CD4-positive, alpha-beta T cell (primary cell): ENCODE measurements around the gene C21orf58. TPM values are rescaled to one million over a fixed set of nuclear protein-coding genes. Genes with fewer than 3 reads are reported as not detected.

Experiments used
- ATAC-seq: fragments of 200-7000 bp; cut with Tn5 transposase; one replicate; pipeline ENCODE4 v1.10.0; 2022; ENCODE audit warnings: mild to moderate bottlenecking; ENCODE audit not compliant: poor library complexity
- CTCF ChIA-PET: fragments of 350-600 bp; sonication (Branson Sonifier 250); formaldehyde crosslinking; loops from one replicate; lab custom pipeline; 2021; ENCODE audit warnings: antibody characterized with exemption, inconsistent platforms; lab: Charles Lee
- POLR2A ChIA-PET: fragments of 350-600 bp; sonication (Branson Sonifier 250); formaldehyde crosslinking; loops from one replicate; lab custom pipeline; 2021; ENCODE audit warnings: antibody characterized with exemption, inconsistent platforms; lab: Charles Lee
- DNase-seq, 14 experiments: peaks; one replicate each; pipeline ENCODE4 v3.0.0-alpha.2; 2013 to 2020; ENCODE audit warnings: mixed read lengths in 2 of 14
- H3K27ac ChIP-seq, 2 donors: one replicate each; pipeline versions ENCODE4 v1.5.1 to v1.7.0; 2013; ENCODE audit warnings: low read length in 2 of 2, low read depth in 1 of 2, mild to moderate bottlenecking in 1 of 2
- H3K27me3 ChIP-seq, 2 experiments: 1 replicate in 1 of 2; 2 replicates in 1 of 2; pipeline versions ENCODE4 v1.6.1 to v1.7.0; 2013; ENCODE audit warnings: low read length in 2 of 2, control low read depth in 1 of 2, mild to moderate bottlenecking in 1 of 2, moderate library complexity in 1 of 2; ENCODE audit not compliant: insufficient read depth in 2 of 2, control insufficient read depth in 1 of 2
- H3K36me3 ChIP-seq: one replicate; pipeline ENCODE4 v1.6.1; 2013; ENCODE audit warnings: low read length, control low read depth; ENCODE audit not compliant: insufficient read depth
- H3K4me1 ChIP-seq: one replicate; pipeline ENCODE4 v1.6.1; 2013; ENCODE audit warnings: low read length, control low read depth; ENCODE audit not compliant: insufficient read depth
- H3K4me3 ChIP-seq: one replicate; pipeline ENCODE4 v1.5.1; 2013; ENCODE audit warnings: mild to moderate bottlenecking, low read length, moderate library complexity
- H3K9me3 ChIP-seq, 2 experiments: 1 replicate in 1 of 2; 2 replicates in 1 of 2; pipeline versions ENCODE4 v1.6.1 to v1.7.0; 2013; ENCODE audit warnings: low read length in 2 of 2, mild to moderate bottlenecking in 2 of 2, control low read depth in 1 of 2, moderate library complexity in 1 of 2; ENCODE audit not compliant: control insufficient read depth in 1 of 2, insufficient read depth in 1 of 2
- H3K27ac Mint-ChIP-seq: one replicate; pipeline ENCODE4 v1.8.0; 2020; ENCODE audit warnings: mixed read lengths
- H3K27me3 Mint-ChIP-seq: one replicate; pipeline ENCODE4 v1.8.0; 2021; ENCODE audit warnings: mixed read lengths
- H3K36me3 Mint-ChIP-seq: one replicate; pipeline ENCODE4 v1.8.0; 2021; ENCODE audit warnings: low read depth, mixed read lengths
- H3K4me1 Mint-ChIP-seq: one replicate; pipeline ENCODE4 v1.8.0; 2021; ENCODE audit warnings: low read depth, mixed read lengths
- H3K4me3 Mint-ChIP-seq: one replicate; pipeline ENCODE4 v1.8.0; 2020; ENCODE audit warnings: mild to moderate bottlenecking, mixed read lengths
- H3K9me3 Mint-ChIP-seq: one replicate; pipeline ENCODE4 v1.8.0; 2020; ENCODE audit warnings: mixed read lengths
- CTCF ChIP-seq: fragments of 200-600 bp; IDR thresholded peaks from one replicate; pipeline ENCODE4 v1.8.0; 2022; ENCODE audit warnings: antibody characterized with exemption, mild to moderate bottlenecking
- intact Hi-C, 2 experiments: fragments of 100-400 bp; cut with DNase I in 1 of 2; cut with micrococcal nuclease in 1 of 2; formaldehyde crosslinking; loops; one replicate each; pipeline versions ENCODE4 v1.15.1 to v1.9.0; 2023 to 2025; cut with DNase I, micrococcal nuclease
- total RNA-seq, 174 experiments: library from RNA in 2 of 174; stranded (reverse) in 2 of 174; gene quantifications; one replicate each; pipeline ENCODE4 v1.2.3 and lab custom pipeline; 2021 to 2026

The C21orf58 gene
- total RNA-seq, 2 experiments from 2014 or later, result 2.0 to 2.8 TPM

DNA sequence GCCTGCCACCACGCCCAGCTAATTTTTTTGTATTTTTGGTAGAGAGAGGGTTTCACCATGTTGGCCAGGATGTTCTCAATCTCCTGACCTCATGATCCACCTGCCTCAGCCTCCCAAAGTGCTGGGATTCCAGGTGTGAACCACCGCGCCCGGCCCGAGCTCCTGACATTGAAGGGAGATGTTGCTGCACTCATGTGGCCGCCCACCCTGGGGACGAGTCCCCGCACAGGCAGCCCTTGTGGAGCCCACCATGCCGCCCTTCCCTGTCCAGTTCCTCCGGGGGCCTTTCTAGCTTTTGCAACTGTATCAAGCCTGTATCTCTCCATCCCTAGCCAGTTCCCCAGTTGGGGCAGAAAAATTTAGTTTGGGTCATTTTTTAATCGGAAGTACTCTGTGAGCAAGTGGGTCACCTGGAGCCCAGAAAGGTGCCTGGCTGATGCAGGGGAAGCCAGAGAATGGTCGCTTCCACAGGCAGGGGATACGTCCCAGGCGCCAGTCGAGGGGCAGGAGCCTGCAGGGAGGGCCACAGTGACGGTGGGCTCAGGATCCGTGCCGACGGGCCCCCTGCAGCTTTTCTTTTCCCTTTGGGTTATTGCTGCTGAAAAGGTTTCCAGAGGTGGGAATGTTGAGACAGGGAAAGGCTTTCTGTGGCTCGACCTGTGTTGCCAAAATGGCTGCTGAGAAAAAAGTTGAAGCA, 20.7 kb upstream of the C21orf58 start:
- no peaks in the 10 kb centered on the region for H3K27me3 ChIP-seq
- Mint-ChIP-seq H3K4me3 (no peak overlapping the region), H3K27me3 (no peaks in the 10 kb centered on the region), H3K4me1 (peaks cover 10% of the 10 kb centered on the region), H3K36me3 (peaks cover 68% of the 10 kb centered on the region), H3K27ac (no peak overlapping the region), H3K9me3 (no peaks in the 10 kb centered on the region)
- H3K4me1 ChIP-seq, result no peaks in the 10 kb centered on the region
- TF ChIP-seq CTCF, result no peak
- ChIA-PET POLR2A (no interaction called here), CTCF (no interaction called here)
- no peak for ATAC-seq
- intact Hi-C loops, result no loop called here
- H3K4me3 ChIP-seq, result no peak overlapping the region
- H3K36me3 ChIP-seq, result peaks cover 48% of the 10 kb centered on the region
- H3K9me3 ChIP-seq, result no peaks in the 10 kb centered on the region
- H3K27ac ChIP-seq, result no peak overlapping the region
- DNase-seq, result no peak

- H3K4me3 Mint-ChIP-seq, result no peak overlapping the region
Observed at GRCh38 chr21:46340998-46341397, 17.3 kb upstream of the C21orf58 start.

DNA sequence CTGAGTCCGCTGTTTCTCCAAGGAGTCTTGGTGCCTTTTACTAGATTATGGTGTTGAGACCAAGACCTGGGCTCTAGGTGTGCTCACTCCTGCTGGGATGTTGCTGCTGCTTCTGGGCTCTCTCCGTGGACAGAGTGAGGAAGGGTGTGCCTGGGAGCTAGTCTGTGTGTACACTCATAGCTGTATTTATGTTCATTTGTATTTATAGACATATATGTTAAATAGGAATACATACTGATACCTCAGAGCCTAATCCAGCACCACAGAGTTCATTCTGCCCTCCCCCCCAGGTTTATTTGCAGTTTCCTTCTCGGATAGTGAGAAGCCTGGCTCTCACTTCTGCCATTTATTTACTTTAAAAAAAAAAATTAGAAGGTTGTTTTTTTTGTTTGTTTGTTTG, 12.9 kb upstream of the C21orf58 start:
- H3K27me3 ChIP-seq, result no peaks in the 10 kb centered on the region
- H3K27me3 Mint-ChIP-seq, result no peaks in the 10 kb centered on the region
- no peak for TF ChIP-seq CTCF
- peaks cover 43% of the 10 kb centered on the region for H3K36me3 ChIP-seq
- intact Hi-C loops, result no loop called here
- no peaks in the 10 kb centered on the region for H3K4me1 Mint-ChIP-seq
- CTCF ChIA-PET, result no interaction called here
- H3K9me3 Mint-ChIP-seq, result no peaks in the 10 kb centered on the region
- DNase-seq (no peak), ATAC-seq (no peak)
- peaks cover 74% of the 10 kb centered on the region for H3K36me3 Mint-ChIP-seq
- no peaks in the 10 kb centered on the region for H3K9me3 ChIP-seq
- no peak overlapping the region for H3K27ac ChIP-seq
- H3K4me1 ChIP-seq, result no peaks in the 10 kb centered on the region
- H3K4me3 Mint-ChIP-seq, result no peak overlapping the region
- H3K27ac Mint-ChIP-seq, result no peak overlapping the region
- H3K4me3 ChIP-seq, result no peak overlapping the region
- POLR2A ChIA-PET, result no interaction called here

More at GRCh38 chr21:46340998-46341397, 17.3 kb upstream of the C21orf58 start:
- no peak overlapping the region for H3K4me3 ChIP-seq
- CTCF ChIA-PET, result no interaction called here
- H3K4me1 Mint-ChIP-seq, result peaks cover 10% of the 10 kb centered on the region
- TF ChIP-seq CTCF, result no peak
- H3K27ac Mint-ChIP-seq, result no peak overlapping the region
- peaks cover 70% of the 10 kb centered on the region for H3K36me3 Mint-ChIP-seq
- DNase-seq (no peak), ATAC-seq (no peak)
- no peak overlapping the region for H3K27ac ChIP-seq
- H3K9me3 Mint-ChIP-seq, result no peaks in the 10 kb centered on the region
- POLR2A ChIA-PET, result no interaction called here
- no peaks in the 10 kb centered on the region for H3K27me3 ChIP-seq
- peaks cover 38% of the 10 kb centered on the region for H3K36me3 ChIP-seq
- intact Hi-C loops, result no loop called here
- H3K9me3 ChIP-seq, result no peaks in the 10 kb centered on the region
- no peaks in the 10 kb centered on the region for H3K27me3 Mint-ChIP-seq
- no peaks in the 10 kb centered on the region for H3K4me1 ChIP-seq
